Keratinocyte (primary cell): ENCODE data around the gene MAP3K6. TPM values are rescaled to one million over a fixed set of nuclear protein-coding genes. Genes with fewer than 3 reads are reported as not detected.
A peak's percentile ranks its signal among the peaks of the same experiment; 100 is the strongest.
"Not testable (repeated sequence)": the region's sequence is repeated elsewhere in the genome, so short reads cannot be mapped to it uniquely, and the experiment has no call there.

Experiments
- DNase-seq: peaks from one replicate; pipeline ENCODE4 v3.0.0-alpha.2; 2011; ENCODE audit warnings: low read depth, missing footprints, low spot score
- FAIRE-seq: peaks from 2 replicates; lab custom pipeline; 2011; peaks lifted over from hg19 to GRCh38; lab: Jason Lieb, UNC
- H2AFZ ChIP-seq: 2 replicates; pipeline ENCODE4 v1.6.0; 2012; ENCODE audit warnings: low read length, control low read depth, inconsistent platforms; ENCODE audit not compliant: control insufficient read depth
- H3K27ac ChIP-seq: 2 replicates; pipeline ENCODE4 v1.5.1; 2011; ENCODE audit warnings: low read length; ENCODE audit not compliant: control insufficient read depth, insufficient read depth
- H3K27me3 ChIP-seq: 3 replicates; pipeline ENCODE4 v1.6.0; 2011; ENCODE audit warnings: low read length; ENCODE audit not compliant: control insufficient read depth, insufficient read depth; ENCODE audit errors: extremely low read depth
- H3K36me3 ChIP-seq, 2 experiments: 2 replicates in 1 of 2; 3 replicates in 1 of 2; pipeline ENCODE4 v1.5.1; 2011; ENCODE audit warnings: low read length in 2 of 2, mild to moderate bottlenecking in 1 of 2; ENCODE audit not compliant: control insufficient read depth in 2 of 2, insufficient read depth in 2 of 2; ENCODE audit errors: extremely low read depth in 1 of 2
- H3K4me1 ChIP-seq: 3 replicates; pipeline ENCODE4 v1.5.1; 2011; ENCODE audit warnings: low read length; ENCODE audit not compliant: control insufficient read depth, insufficient read depth; ENCODE audit errors: extremely low read depth
- H3K4me2 ChIP-seq: 3 replicates; pipeline ENCODE4 v1.6.0; 2011; ENCODE audit warnings: low read depth, low read length; ENCODE audit not compliant: control insufficient read depth, insufficient read depth; ENCODE audit errors: extremely low read depth
- H3K4me3 ChIP-seq, 3 experiments: fragments of 200-600 bp in 1 of 3; sonication (generic) in 1 of 3; 2 replicates in 2 of 3; 3 replicates in 1 of 3; pipeline ENCODE4 v1.5.1; 2011 to 2016; ENCODE audit warnings: low read length in 3 of 3, mild to moderate bottlenecking in 3 of 3, control low read depth in 2 of 3, inconsistent platforms in 1 of 3, low read depth in 1 of 3, mixed read lengths in 1 of 3, mixed run types in 1 of 3, moderate library complexity in 1 of 3; ENCODE audit not compliant: control insufficient read depth in 2 of 3, insufficient read depth in 2 of 3; ENCODE audit errors: extremely low read depth in 1 of 3
- H3K79me2 ChIP-seq: 2 replicates; pipeline ENCODE4 v1.6.0; 2012; ENCODE audit warnings: low read length; ENCODE audit not compliant: control insufficient read depth, insufficient read depth
- H3K9ac ChIP-seq: 3 replicates; pipeline ENCODE4 v1.6.0; 2011; ENCODE audit warnings: low read length; ENCODE audit not compliant: control insufficient read depth, insufficient read depth; ENCODE audit errors: extremely low read depth
- H3K9me1 ChIP-seq: 3 replicates; pipeline ENCODE4 v1.6.0; 2011; ENCODE audit warnings: low read length; ENCODE audit not compliant: control insufficient read depth, insufficient read depth; ENCODE audit errors: extremely low read depth
- H3K9me3 ChIP-seq: 2 replicates; pipeline ENCODE4 v1.5.1; 2012; ENCODE audit warnings: low read depth, low read length; ENCODE audit not compliant: control insufficient read depth
- H4K20me1 ChIP-seq: 3 replicates; pipeline ENCODE4 v1.6.0; 2011; ENCODE audit warnings: low read length; ENCODE audit not compliant: control insufficient read depth, insufficient read depth; ENCODE audit errors: extremely low read depth
- EZH2 ChIP-seq: IDR thresholded peaks from one replicate; pipeline ENCODE4 v1.6.1; 2012; ENCODE audit warnings: inconsistent platforms, mild to moderate bottlenecking, low read length, moderate library complexity
- dilution Hi-C: fragments of 300-500 bp; cut with MboI; formaldehyde crosslinking; loops from one replicate; pipeline ENCODE4 v1.7.0; 2020; ENCODE audit warnings: low sequenced_read_pairs; ENCODE audit not compliant: extremely low pct_ligation_motif_present
- polyA plus RNA-seq, 5 experiments: library from polyadenylated mRNA; depleted of rRNA in 3 of 5; stranded (reverse) in 3 of 5; stranded (forward) in 1 of 5; unstranded in 1 of 5; fragments of >200 nt; gene quantifications; 1 replicate in 1 of 5; 2 replicates in 3 of 5; 3 replicates in 1 of 5; pipeline versions ENCODE4 v1.2.1 to v1.2.3, GENCODE V29; 2011 to 2012; ENCODE audit warnings: missing spikeins in 2 of 5, low read depth in 1 of 5, low replicate concordance in 1 of 5
- TF ChIP-seq, protein P1 (sequence below), 3 experiments: IDR thresholded peaks in 1 of 3; conservative IDR thresholded peaks in 1 of 3; optimal IDR thresholded peaks in 1 of 3; 2 replicates in 2 of 3; 3 replicates in 1 of 3; pipeline versions ENCODE3 to v1.5.1; 2011; ENCODE audit warnings: low read length in 3 of 3, mild to moderate bottlenecking in 3 of 3, moderate library complexity in 2 of 3, control low read depth in 1 of 3, inconsistent platforms in 1 of 3; ENCODE audit not compliant: insufficient read depth in 2 of 3; ENCODE audit errors: extremely low read depth in 1 of 3

MAP3K6 gene
- polyA plus RNA-seq, 1 donor (not counting 4 experiments of a cell fraction or from before 2014, with no cell fraction given): 13.4 TPM

DNA sequence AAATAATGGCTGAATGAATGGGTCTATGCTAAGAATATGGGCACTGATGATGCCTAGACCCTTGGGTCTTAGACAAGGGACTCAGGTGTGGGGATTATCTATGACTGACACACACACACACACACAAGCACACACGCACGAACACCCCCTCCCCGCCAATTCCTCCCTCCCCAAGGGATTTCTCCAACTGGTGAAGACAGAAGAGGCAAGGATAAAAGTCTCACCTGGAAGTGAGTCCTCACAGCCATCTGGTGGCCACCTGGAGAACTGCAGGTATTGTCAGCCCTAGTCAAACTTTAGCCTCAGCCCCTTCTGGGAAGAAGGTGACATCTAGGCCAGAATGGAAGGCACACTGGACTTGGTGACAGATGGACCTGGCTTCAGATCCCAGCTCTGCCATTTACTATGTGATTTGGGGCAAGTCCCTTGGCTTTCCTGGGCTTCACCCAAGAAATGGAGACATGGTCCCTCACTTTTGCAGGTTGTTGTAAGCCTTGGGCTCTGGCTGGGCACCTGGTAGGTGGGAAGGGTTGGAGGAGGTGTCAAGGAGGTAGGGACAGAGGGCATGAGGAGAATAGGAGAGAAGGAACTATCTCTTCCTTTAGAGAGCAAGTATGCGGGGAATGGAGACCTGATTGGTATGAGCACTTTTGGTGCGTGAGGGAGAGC lies 21.7 kb upstream of the MAP3K6 start:
- no peak for TF ChIP-seq EZH2
- TF ChIP-seq, protein P1, sequence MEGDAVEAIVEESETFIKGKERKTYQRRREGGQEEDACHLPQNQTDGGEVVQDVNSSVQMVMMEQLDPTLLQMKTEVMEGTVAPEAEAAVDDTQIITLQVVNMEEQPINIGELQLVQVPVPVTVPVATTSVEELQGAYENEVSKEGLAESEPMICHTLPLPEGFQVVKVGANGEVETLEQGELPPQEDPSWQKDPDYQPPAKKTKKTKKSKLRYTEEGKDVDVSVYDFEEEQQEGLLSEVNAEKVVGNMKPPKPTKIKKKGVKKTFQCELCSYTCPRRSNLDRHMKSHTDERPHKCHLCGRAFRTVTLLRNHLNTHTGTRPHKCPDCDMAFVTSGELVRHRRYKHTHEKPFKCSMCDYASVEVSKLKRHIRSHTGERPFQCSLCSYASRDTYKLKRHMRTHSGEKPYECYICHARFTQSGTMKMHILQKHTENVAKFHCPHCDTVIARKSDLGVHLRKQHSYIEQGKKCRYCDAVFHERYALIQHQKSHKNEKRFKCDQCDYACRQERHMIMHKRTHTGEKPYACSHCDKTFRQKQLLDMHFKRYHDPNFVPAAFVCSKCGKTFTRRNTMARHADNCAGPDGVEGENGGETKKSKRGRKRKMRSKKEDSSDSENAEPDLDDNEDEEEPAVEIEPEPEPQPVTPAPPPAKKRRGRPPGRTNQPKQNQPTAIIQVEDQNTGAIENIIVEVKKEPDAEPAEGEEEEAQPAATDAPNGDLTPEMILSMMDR (optimal IDR thresholded peaks at IDR 0.05 in 1 of 3, IDR thresholded peaks at IDR 0.05 in 1 of 3, conservative IDR thresholded peaks at IDR 0.05 in 1 of 3; ENCODE audit: extremely low read depth in 1 of 3, insufficient read depth in 2 of 3, low read length in 3 of 3): peak; percentile 88 to 99 (median 96)
- peaks cover 18% of the 10 kb centered on the region for H3K4me1 ChIP-seq
- H3K27ac ChIP-seq: no peak overlapping the region
- no peak overlapping the region for H3K4me2 ChIP-seq
- H2AFZ ChIP-seq: no peak overlapping the region
- no peak overlapping the region for H3K9ac ChIP-seq
- dilution Hi-C loops: no loop called here
- no peaks in the 10 kb centered on the region for H4K20me1 ChIP-seq
- DNase-seq (no peak), FAIRE-seq (peak; percentile 96)
- no peaks in the 10 kb centered on the region for H3K9me3 ChIP-seq
- H3K36me3 ChIP-seq: no peaks in the 10 kb centered on the region
- H3K79me2 ChIP-seq: peaks cover 9% of the 10 kb centered on the region
- H3K4me3 ChIP-seq: no peak overlapping the region
- no peaks in the 10 kb centered on the region for H3K27me3 ChIP-seq
- H3K9me1 ChIP-seq: no peaks in the 10 kb centered on the region

DNA sequence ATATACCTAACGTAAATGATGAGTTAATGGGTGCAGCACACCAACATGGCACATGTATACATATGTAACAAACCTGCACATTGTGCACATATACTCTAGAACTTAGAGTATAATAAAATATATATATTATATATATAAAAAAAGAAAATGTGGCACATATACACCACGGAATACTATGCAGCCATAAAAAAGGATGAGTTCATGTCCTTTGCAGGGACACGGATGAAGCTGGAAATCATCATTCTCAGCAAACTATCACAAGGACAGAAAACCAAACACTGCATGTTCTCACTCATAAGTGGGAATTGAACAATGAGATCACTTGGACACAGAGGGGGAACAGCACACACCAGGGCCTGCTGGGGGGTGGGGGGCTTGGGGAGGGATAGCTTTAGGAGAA lies 18.0 kb upstream of the MAP3K6 start:
- H4K20me1 ChIP-seq, dilution Hi-C loops, H3K9me1 ChIP-seq, H3K9me3 ChIP-seq, H3K4me1 ChIP-seq, H3K79me2 ChIP-seq, FAIRE-seq, H3K9ac ChIP-seq, H2AFZ ChIP-seq, H3K27ac ChIP-seq, H3K4me2 ChIP-seq, H3K4me3 ChIP-seq, H3K36me3 ChIP-seq, H3K27me3 ChIP-seq, DNase-seq: not testable (repeated sequence)

- peaks cover 13% of the 10 kb centered on the region for H3K4me1 ChIP-seq
- peak overlapping the region in 1 of 3 experiments; percentile 34 for H3K4me3 ChIP-seq
- no peaks in the 10 kb centered on the region for H3K36me3 ChIP-seq
- FAIRE-seq (no peak), DNase-seq (no peak)
- no peak overlapping the region for H3K9ac ChIP-seq
- dilution Hi-C loops: no loop called here
- TF ChIP-seq, protein P1 (optimal IDR thresholded peaks at IDR 0.05 in 1 of 3, IDR thresholded peaks at IDR 0.05 in 1 of 3, conservative IDR thresholded peaks at IDR 0.05 in 1 of 3; ENCODE audit: extremely low read depth in 1 of 3, insufficient read depth in 2 of 3, low read length in 3 of 3): no peak
- no peak for TF ChIP-seq EZH2
- H2AFZ ChIP-seq: no peak overlapping the region
- H3K27ac ChIP-seq: no peak overlapping the region
- H3K27me3 ChIP-seq: no peaks in the 10 kb centered on the region
- H3K4me2 ChIP-seq: peak overlapping the region; percentile 16
- no peaks in the 10 kb centered on the region for H3K9me1 ChIP-seq
- no peaks in the 10 kb centered on the region for H3K9me3 ChIP-seq
- H4K20me1 ChIP-seq: no peaks in the 10 kb centered on the region
- H3K79me2 ChIP-seq: no peaks in the 10 kb centered on the region
Observed at GRCh38 chr1:27383661-27384060, 16.9 kb upstream of the MAP3K6 start.
